Measurements from ENCODE around the gene MACROH2A1.

Gene MACROH2A1

GRCh38 chr5:135396459-135397055 lies 2.5 kb downstream of the MACROH2A1 start:
- no peak for DNase-seq

- DNase-seq = no peak
Observed at GRCh38 chr5:135395866-135396265, 3.2 kb downstream of the MACROH2A1 start.

GRCh38 chr5:135395451-135395850 lies 3.6 kb downstream of the MACROH2A1 start:
- no peak for DNase-seq

- DNase-seq = no peak
Observed at GRCh38 chr5:135394095-135394494, 4.9 kb downstream of the MACROH2A1 start.

GRCh38 chr5:135393691-135394090 lies 5.3 kb downstream of the MACROH2A1 start:
- no peak for DNase-seq

DNA sequence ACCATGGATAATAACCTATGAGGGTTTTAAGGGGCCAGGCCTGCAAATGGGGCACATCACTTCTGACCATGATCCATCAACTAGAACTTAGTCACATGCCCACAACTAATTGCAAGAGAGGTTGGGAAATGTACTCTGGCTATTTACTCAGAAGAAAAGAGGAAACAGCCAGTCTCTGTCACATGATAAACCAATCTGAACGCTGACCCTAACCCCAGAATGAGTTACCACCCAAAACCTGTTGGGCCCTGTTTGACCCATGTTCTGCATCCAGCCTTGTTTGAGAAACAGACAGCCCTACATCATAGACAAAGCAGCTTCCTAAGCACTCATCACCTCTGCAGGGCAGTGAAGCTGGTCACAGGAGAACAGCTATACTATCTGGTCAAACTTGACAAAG lies 5.8 kb downstream of the MACROH2A1 start:
- no peak for DNase-seq

- no peak for DNase-seq
Observed at GRCh38 chr5:135392256-135392655, 6.8 kb downstream of the MACROH2A1 start.

DNA sequence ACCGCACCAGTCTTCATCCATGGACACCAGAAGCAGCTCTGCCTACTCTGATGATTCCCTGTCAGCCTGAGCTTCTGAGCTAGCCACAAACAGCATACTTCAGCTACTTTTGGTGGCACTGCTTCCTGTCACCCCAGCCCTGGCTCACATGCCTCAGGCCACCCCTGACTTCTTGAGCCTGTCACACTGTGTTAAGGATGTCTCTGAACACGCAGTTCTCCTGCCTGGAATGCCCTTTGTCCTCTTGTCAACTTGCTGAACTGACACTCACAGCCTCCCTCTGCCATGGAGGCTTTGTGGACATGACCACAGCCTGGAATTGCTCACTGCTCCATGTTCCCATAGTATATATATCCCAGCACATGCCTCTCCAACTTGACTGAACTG lies 7.2 kb downstream of the MACROH2A1 start:
- DNase-seq = no peak

GRCh38 chr5:135391116-135391868 lies 7.7 kb downstream of the MACROH2A1 start:
- DNase-seq = no peak

- no peak for DNase-seq
Observed at GRCh38 chr5:135388860-135389435, 10.1 kb downstream of the MACROH2A1 start.

DNA sequence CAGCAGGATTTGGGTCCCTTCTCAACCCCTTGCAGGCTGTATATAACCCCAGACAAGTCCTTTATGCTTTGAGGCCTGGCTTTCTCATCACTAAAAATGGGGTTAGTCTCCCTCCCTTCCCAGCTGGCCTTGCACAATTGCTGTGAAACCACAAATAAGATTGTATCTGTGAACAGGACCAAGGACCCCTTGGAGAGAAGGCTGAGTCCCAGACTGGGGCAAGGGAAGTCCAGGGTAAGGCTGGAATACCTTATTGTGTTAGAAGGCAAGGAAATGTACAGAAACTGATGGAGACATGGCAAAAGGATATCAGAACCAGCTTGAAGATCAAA lies 11.4 kb downstream of the MACROH2A1 start:
- no peak for DNase-seq

DNA sequence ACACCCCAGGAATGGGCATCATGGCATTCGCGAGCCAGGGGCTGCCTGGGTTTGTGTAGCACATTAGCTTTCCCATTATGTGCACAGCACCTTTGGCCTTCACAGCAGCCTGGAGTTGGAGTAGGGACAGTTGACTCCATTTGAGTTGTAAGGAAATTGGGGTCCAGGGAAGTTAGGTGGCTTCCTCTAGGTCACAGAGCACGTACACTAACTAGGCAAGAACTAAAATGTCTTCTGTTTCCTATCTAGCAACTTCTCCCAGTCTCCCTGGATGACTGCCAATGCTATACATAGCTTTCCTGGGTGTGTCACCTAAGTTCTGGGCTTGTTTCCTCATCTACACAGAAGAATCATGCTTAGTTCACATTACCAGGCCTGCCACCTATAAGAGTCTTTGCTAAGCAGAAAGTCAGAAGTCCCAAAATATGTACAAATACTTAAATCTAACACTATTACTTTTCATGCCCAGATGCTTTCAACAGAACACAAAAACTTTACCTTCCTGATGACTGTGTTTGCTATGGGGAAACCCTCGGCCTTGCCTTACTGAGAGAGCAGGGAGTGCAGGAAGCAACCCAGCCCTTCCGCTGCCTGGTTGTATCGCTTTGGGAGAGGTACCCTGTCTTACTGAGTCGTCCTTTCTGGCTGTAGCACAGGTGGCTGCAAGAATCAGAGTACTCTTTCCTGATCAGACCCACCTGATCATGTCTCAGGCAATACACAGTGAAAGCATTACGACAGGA lies 12.0 kb downstream of the MACROH2A1 start:
- DNase-seq = no peak

DNA sequence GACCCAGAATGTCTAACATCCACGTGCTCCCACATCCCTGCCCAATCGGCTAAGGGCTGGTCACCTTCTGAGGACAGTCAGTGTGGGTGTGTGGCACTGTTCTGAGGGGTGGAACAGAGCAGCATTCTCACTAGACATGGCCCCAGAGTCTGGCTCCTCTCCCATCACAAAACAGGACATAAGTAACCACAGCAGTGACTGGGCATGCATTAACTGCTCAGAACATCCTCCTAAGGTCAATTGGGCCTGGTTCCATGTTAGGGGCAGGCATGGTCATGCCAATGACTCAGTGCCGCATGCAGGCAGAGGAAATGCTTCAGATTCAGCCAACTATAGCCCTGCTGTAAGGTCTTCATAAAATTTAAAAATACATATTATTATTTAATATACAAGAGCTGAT lies 12.9 kb downstream of the MACROH2A1 start:
- no peak for DNase-seq

DNA sequence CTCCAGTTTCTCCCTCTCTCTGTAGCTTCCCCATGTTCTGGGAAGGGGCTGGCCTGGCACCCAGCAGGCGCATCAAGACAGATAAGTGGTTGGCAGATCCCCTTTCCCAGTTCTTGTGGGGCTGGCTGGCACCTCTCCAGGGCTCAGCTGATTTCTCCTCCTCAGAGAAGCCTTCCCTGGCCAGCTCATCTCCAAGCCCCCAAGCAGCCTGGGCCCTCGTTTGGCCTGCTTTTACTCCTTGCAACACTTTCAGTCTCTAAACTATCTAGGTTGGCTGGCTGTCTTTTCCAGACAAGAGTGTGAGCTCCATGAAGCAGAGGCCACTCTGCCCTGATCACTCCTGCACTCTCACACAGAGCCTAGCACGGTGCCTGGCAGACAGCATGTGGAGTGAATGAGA lies 13.5 kb downstream of the MACROH2A1 start:
- DNase-seq = no peak

DNA sequence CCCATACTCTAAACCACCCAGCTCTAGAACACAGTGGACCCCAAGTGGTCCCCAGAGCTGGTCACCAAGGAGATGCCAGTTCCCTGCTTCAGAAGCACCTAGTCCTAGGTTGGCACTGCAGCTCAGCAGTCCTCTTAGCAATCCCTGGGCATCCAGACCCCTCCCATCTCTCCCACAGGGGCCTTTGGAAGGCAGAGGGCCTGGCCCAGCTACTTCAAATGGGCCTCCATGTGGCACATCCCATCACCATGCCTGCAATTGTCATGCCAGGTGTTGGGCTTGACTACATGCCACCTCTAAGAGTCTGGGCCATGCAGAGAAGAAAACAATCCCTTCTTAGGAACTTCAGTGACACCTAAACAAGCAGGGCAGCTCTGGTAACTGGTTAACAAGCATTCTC lies 14.1 kb downstream of the MACROH2A1 start:
- no peak for DNase-seq

- DNase-seq = no peak
Observed at GRCh38 chr5:135383803-135384495, 15.1 kb downstream of the MACROH2A1 start.

- DNase-seq = no peak
Observed at GRCh38 chr5:135382981-135383380, 16.1 kb downstream of the MACROH2A1 start.

DNA sequence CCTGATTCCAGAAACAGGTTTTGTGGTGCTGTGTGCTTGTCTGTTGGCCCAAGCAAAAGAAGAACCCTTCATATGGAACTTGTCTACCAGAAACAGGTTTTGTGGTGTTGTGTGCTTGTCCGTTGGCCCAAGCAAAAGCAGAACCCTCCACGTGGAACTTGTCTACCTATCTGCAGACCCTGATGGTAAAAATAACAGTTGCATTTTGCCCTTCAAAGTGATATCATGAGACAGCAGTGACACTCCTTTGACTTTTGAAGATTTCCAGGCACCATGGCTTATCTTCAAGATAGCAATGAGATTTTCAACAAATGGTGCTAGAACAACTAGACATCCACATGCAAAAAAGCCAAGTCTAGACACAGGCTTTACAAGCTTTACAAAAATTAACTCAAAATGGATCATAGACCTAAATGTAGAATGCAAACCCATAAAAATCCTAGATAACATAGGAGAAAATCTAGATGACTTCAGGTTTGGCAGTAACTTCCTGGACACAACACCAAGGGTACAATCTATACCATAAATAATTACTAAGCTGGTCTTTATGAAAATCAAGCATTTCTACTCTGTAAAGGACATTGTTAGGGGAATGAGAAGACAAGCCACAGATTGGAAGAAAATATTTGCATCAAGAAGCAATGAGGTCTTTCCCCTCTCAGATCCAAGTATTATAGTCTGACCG lies 16.8 kb downstream of the MACROH2A1 start:
- DNase-seq = no peak

DNA sequence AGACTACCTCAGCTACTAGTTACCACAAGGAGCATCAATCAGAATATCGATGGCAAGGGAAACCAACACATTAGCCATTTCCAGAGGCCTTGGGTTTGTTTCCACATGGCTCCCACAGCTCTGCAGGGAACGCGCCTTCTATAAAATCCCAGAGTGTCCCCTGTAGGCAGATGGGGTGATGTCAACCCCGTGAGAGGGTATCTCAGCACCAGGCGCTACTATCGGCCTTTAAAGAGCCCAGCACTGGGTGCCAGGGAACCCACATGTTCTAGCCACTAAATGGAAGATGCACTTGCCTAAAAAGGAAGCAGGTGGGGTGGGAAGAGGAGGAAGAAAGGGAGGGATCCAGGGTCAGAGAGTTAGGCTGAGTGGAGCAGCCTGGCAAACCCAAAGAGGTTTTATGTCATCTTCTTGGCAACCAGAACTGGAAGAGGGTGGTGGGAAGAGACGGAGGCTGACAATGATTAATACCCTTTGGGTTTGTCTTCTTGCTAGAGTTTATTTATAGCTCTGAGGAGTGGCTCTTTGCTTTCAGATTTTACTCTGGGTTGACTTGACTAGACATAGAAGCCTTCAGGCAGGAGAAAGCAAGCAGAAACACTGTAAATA lies 19.9 kb downstream of the MACROH2A1 start:
- DNase-seq = no peak

DNA sequence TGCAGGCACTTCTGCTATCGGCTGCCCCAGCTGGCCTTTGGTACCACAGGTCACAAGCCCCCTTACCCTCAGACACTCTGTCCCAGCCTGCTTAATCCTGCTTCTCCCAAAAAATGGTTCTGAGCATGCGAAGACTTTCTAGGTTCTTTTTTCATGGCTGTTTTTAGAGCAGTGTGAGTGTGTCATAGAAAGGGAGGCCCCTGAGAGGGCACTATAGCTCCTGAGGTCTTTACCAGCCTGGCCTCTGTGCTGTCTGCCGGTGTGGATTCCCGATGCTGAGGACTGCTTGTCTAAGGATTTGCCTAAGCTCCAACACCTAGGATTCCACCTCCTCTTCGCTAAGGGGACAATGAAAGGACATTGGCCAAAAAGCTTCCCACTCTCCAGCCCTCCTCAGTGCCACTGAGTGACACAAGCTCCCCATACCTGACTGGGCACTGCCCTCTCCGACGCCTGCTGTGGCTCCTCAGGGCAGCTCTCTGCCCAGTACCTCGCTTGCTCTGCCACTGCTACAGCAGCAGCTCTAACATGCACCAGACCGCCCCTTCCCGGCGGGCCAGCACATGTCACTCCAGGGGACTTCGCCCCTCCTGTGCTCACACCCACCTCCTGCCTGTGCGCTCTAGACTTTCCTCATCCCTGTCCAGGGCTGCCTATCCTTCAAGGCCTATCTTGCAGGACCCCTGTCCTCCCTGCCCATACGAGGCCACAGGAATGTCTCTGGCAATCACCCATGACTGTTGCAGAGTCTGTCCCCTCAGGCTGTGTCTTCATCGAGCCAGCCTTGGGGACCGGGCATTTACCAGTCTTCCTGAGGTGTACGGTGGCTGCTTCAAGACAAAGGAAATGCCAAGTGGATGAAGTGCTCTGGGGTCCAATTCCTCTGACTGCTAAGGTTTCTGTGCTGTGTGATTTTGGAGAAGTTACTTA lies 21.0 kb downstream of the MACROH2A1 start:
- no peak for DNase-seq

Measured in T-helper 9 cell (primary cell).